AG09319 (cell line): ENCODE measurements around the gene WDR38.

Source experiments
- DNase-seq: peaks from one replicate; pipeline ENCODE4 v3.0.0-alpha.2; 2010; ENCODE audit warnings: low read depth; ENCODE audit errors: extremely low read depth
- CTCF ChIP-seq: IDR thresholded peaks from 2 replicates; pipeline ENCODE4 v1.5.1; 2011; ENCODE audit warnings: low read depth, mild to moderate bottlenecking, inconsistent platforms, low read length, moderate library complexity

The WDR38 gene

GRCh38 chr9:124880501-124880900 is 27.2 kb downstream of the WDR38 start:
- TF ChIP-seq CTCF = no peak
- no peak for DNase-seq

GRCh38 chr9:124881138-124881743 is 28.0 kb downstream of the WDR38 start:
- TF ChIP-seq CTCF = no peak
- DNase-seq = no peak

- DNase-seq = no peak
- TF ChIP-seq CTCF = no peak
These were observed 29.0 kb downstream of the WDR38 start for GRCh38 chr9:124882231-124882630.

GRCh38 chr9:124884376-124884775 is 31.1 kb downstream of the WDR38 start:
- DNase-seq = no peak
- TF ChIP-seq CTCF = no peak

- no peak for TF ChIP-seq CTCF
- no peak for DNase-seq
These were observed 32.3 kb downstream of the WDR38 start for GRCh38 chr9:124885551-124885950.

GRCh38 chr9:124886461-124886860 is 33.2 kb downstream of the WDR38 start:
- TF ChIP-seq CTCF = no peak
- no peak for DNase-seq

GRCh38 chr9:124886866-124887492 is 33.7 kb downstream of the WDR38 start:
- DNase-seq = no peak
- TF ChIP-seq CTCF = no peak
